Measurements from ENCODE around the gene BCL2L1.

Gene BCL2L1

DNA sequence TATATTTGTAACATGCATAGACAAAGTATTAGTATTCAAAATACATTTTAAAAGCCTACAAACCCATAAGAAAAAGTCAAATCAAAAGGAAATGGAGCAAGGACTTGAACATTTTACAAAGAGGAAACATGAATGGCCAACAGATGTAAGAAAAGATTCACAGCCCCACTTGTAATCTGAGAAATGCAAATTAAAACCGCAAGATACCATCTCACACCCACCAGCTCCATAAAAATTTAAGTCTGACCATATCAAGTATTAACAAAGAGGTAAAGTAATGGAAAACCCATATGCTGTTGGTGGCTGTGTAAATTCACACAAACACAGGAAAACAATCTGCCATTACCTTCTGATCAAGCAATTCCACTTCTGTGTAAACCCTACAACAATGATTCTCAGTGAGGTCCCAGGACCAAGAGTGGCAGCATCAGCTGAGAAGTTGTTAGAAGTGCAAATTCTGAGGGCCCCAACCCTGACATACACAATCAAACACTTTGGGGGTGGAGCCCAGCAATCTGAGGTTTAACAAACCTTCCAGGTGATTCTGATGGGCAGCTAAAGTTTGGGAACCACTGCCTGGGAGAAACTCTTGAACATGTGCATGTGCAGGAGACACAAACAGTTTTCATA is 30.9 kb downstream of the BCL2L1 start:
- no peak for DNase-seq

GRCh38 chr20:31690124-31690666 is 32.5 kb downstream of the BCL2L1 start:
- DNase-seq, result no peak

- DNase-seq, result no peak
Observed at GRCh38 chr20:31689141-31689540, 33.5 kb downstream of the BCL2L1 start.

DNA sequence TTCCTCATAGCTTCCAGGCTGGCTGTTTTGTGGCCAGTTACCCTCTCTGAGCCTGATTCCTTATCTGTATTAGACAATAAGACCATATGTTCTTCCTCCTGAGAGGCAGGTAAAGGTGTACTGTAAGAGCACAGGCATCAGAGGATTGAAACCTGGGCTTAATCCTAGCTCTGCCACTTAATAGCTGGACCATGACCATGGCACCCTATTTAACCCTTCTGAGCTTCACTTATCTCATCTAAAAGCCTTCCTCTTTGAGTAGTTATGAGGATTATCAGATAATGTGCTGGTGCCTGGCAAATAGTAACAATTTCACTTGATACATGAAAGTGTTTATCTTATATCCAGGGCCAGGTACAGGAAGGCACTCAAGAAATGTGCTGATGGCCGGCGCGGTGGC is 34.9 kb downstream of the BCL2L1 start:
- DNase-seq, result no peak

DNA sequence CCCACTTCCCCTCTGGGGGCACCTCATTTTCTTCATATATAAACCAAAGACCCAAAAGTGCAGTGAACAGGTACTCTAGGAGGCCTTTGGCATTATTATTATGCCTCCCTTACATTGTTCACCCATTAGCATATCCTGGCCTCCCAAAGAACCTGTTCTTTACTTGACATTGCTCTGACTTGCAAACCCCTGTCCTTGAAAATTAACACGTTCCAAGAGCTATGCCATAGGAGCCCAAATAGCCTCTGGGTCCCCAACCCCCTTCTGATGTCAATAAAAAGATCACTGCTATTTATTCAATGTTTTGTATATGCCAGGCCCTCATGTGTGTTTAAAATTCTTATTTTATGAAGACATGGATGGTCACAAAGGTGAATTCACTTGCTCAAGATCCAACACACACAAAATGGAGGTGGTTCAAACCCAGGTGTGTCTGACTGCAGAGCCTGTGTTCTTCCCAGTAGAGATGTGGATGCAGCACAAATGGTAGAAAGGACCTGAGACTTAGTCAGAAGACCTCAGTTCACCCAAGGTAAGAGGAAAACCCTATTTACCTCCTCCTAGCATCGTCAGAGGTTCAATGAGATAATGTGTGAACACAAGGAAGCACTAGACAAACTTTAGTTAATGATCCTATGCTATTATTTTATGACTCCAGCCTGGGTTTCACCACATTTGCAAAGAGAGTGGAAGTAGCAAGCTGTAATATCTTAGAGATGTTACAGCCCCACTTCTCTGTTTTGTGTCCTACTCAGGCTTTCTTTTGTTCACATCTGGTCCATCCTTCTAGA is 36.6 kb downstream of the BCL2L1 start:
- no peak for DNase-seq

- DNase-seq, result peak; percentile 64
Observed at GRCh38 chr20:31684153-31685015, 38.3 kb downstream of the BCL2L1 start.

GRCh38 chr20:31682927-31683326 is 39.7 kb downstream of the BCL2L1 start:
- DNase-seq, result no peak

GRCh38 chr20:31682352-31682751 is 40.3 kb downstream of the BCL2L1 start:
- no peak for DNase-seq

DNA sequence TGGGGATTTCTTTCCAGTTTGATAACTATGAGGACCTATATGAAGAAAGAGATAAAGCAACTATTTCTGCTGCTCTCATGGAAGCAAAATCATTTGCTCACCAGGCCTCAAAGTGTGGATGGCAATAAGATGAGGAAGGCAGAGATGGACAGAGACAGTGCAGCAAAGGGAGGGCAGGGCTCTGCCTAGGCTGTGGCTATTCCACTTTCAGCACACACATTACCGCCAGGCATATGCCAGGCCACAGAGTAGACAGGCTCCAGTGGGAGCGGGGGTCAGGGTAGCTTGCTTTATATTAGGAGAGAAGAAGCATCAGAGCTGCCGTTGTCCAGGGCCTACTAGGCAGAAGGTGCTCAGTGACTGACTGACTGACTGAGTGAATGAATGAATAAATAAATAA is 40.9 kb downstream of the BCL2L1 start:
- DNase-seq, result no peak

- no peak for DNase-seq
Observed at GRCh38 chr20:31681128-31681727, 41.4 kb downstream of the BCL2L1 start.

- DNase-seq, result no peak
Observed at GRCh38 chr20:31680286-31681127, 42.2 kb downstream of the BCL2L1 start.

DNA sequence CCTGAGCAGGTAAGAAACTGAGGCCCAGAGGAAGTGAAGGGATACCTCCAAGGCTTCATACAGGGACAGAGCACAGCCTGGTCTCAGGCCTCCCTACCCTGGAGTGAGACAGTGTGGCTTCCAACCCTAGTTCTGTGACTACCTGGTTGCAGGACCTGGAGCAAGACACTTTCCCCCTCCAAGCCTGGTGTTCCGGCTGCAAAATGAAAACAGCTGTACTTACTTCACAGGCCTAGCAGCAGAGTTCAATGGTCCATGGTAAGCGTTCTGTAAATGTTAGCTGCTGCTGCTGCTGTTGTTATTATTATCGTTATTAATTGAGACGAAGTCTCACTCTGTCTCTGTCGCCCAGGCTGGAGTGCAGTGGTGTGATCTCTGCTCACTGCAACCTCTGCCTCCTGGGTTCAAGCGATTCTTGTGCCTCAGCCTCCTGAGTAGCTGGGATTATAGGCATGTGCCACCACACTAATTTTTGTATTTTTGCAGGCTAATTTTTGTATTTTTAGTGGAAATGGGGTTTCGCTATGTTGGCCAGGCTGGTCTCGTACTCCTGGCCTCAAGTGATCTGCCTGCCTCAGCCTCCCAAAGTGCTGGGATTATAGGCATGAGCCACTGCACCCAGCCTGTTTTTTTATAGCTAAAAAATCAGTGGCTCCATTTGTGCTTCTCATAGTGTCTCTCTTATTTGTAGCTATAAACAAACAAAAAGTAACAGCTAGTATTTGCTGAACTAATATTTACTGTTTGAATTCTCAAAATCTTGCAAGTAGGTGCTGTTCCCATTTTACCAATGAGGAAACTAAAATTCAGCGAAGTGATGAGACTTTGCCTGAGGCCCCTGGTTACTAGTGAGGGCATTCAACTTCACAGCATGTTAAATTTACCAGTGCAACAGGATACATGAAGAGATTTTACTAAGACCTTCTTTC is 43.0 kb downstream of the BCL2L1 start:
- DNase-seq, result no peak

- DNase-seq, result no peak
Observed at GRCh38 chr20:31678389-31679356, 44.0 kb downstream of the BCL2L1 start.

GRCh38 chr20:31677553-31678260 is 45.0 kb downstream of the BCL2L1 start:
- no peak for DNase-seq

DNA sequence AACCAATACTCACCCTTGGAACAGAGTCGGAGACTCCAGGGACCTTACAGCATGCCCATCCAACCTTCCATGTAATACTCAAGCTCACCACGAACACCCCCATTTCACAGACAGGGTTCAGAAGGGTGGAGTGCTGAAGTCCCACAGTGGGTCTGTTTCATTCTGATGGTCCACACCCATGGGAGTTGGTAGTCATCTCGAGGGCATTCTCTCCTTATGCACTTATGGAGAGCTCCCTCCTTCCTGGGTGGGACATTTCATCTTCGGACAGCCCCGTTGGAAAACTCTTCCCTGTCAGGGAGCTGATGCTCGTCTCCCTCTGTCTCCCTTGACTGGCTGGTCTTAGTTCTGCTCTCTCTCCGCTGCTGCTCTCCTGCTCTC is 46.1 kb downstream of the BCL2L1 start:
- no peak for DNase-seq

DNA sequence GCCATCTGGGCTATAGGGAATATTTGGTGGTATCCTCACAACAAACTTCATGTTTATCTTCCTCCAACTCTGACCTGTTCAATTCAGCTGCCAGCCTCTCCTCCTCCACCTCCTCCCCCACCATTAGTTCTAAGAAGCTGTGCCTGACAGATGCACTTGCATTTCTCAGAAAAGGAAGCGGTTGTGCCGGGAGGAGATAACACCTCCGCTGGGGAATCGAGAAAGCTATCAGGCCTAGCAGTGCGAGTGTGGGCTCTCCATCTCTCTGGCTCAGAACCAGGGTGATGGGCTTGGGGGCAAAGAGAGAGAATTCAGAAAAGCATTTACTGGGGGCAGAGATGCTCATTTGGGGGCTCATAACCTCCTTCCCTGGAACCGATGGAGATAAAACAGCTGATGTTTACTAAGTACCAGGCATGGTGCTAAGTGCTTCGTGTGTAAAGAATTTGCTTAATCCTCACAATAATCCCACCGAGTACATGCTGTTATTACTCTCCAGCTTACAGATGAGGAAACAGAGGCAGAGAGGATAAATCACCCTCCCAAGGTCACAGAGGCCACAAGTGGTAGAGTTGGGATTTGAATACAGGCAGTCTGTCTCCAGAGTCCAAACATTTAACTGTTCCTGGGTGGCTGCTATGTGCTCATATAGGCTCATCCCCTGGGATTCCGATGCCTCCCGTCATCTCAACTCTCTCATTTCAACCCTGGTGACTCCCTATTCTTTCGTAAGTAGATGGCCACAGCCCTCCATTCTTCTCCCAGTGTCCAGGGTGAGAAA is 46.6 kb downstream of the BCL2L1 start:
- DNase-seq, result no peak

- DNase-seq, result peak; percentile 55
Observed at GRCh38 chr20:31674895-31675827, 47.5 kb downstream of the BCL2L1 start.

Measured in NCI-H2029 (cell line).